SK-N-SH (cell line): ENCODE measurements around the gene FNTB.

Source experiments
- EP300 ChIP-seq, 2 experiments: IDR thresholded peaks; 2 replicates each; pipeline versions ENCODE4 v1.4.0 to v1.6.1; 2012; ENCODE audit warnings: borderline replicate concordance in 1 of 2, low read depth in 1 of 2, low read length in 1 of 2
- RFX5 ChIP-seq: IDR thresholded peaks from 2 replicates; pipeline ENCODE4 v1.6.1; 2012; ENCODE audit warnings: mild to moderate bottlenecking, improper control_type of control experiment, low read length
- TAF1 ChIP-seq: IDR thresholded peaks from 2 replicates; pipeline ENCODE4 v1.6.1; 2012; ENCODE audit warnings: low read depth, mild to moderate bottlenecking, low read length, moderate library complexity, borderline replicate concordance
- TF ChIP-seq, protein P1 (sequence below): fragments of 200-600 bp; sonication (generic); IDR thresholded peaks from 2 replicates; pipeline ENCODE4 v1.6.1; 2017; ENCODE audit warnings: antibody characterized with exemption, mild to moderate bottlenecking, moderate library complexity

DNA sequence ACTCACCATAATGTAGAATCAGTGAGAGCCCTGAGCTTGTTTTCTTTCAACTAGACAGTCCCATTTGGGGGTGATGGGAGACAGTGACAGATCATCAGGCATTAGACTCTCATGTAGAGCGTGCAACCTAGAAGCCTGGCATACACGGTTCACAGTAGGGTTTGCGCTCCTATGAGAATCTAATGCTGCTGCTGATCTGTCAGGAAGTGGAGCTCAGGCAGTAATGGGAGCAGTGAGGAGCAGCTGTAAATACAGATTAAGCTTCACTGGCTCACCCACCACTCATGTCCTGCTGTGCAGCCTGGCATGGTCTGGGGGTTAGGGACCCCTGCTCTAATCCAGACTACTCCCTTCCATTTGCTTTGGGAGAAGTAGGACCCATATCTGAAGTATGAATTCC is 55.6 kb downstream of the FNTB start:
- TF ChIP-seq, protein P1, sequence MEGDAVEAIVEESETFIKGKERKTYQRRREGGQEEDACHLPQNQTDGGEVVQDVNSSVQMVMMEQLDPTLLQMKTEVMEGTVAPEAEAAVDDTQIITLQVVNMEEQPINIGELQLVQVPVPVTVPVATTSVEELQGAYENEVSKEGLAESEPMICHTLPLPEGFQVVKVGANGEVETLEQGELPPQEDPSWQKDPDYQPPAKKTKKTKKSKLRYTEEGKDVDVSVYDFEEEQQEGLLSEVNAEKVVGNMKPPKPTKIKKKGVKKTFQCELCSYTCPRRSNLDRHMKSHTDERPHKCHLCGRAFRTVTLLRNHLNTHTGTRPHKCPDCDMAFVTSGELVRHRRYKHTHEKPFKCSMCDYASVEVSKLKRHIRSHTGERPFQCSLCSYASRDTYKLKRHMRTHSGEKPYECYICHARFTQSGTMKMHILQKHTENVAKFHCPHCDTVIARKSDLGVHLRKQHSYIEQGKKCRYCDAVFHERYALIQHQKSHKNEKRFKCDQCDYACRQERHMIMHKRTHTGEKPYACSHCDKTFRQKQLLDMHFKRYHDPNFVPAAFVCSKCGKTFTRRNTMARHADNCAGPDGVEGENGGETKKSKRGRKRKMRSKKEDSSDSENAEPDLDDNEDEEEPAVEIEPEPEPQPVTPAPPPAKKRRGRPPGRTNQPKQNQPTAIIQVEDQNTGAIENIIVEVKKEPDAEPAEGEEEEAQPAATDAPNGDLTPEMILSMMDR: no peak
- no peak for TF ChIP-seq RFX5
- TF ChIP-seq TAF1: no peak
- no peak for TF ChIP-seq EP300 (IDR thresholded peaks at IDR 0.05; ENCODE audit: borderline replicate concordance in 1 of 2, low read depth in 1 of 2, low read length in 1 of 2)
